HG02623 (cell line): ENCODE results near the gene TSKS.

Experiments
- ATAC-seq: cut with Tn5 transposase; IDR thresholded peaks from one replicate; pipeline ENCODE4 v1.9.1; 2021; ENCODE audit warnings: moderate library complexity; ENCODE audit not compliant: unreplicated experiment

TSKS gene

GRCh38 chr19:49798574-49798973 is 35.5 kb upstream of the TSKS start:
- no peak for ATAC-seq

- no peak for ATAC-seq
Observed at GRCh38 chr19:49795615-49796014, 32.5 kb upstream of the TSKS start.

- no peak for ATAC-seq
Observed at GRCh38 chr19:49793561-49793840, 30.4 kb upstream of the TSKS start.

- no peak for ATAC-seq
Observed at GRCh38 chr19:49792829-49793560, 29.9 kb upstream of the TSKS start.

- no peak for ATAC-seq
Observed at GRCh38 chr19:49791776-49792445, 28.8 kb upstream of the TSKS start.

- ATAC-seq = no peak
Observed at GRCh38 chr19:49790866-49791265, 27.8 kb upstream of the TSKS start.

- no peak for ATAC-seq
Observed at GRCh38 chr19:49788857-49789256, 25.8 kb upstream of the TSKS start.

- no peak for ATAC-seq
Observed at GRCh38 chr19:49787746-49788145, 24.6 kb upstream of the TSKS start.

GRCh38 chr19:49786376-49786820 is 23.3 kb upstream of the TSKS start:
- no peak for ATAC-seq

GRCh38 chr19:49782515-49782914 is 19.4 kb upstream of the TSKS start:
- ATAC-seq = no peak

GRCh38 chr19:49781394-49781793 is 18.3 kb upstream of the TSKS start:
- no peak for ATAC-seq

GRCh38 chr19:49780861-49781260 is 17.8 kb upstream of the TSKS start:
- no peak for ATAC-seq

- no peak for ATAC-seq
Observed at GRCh38 chr19:49779731-49780555, 16.8 kb upstream of the TSKS start.

GRCh38 chr19:49776371-49776764 is 13.3 kb upstream of the TSKS start:
- ATAC-seq = no peak

GRCh38 chr19:49775742-49776370 is 12.8 kb upstream of the TSKS start:
- no peak for ATAC-seq

GRCh38 chr19:49774969-49775368 is 11.9 kb upstream of the TSKS start:
- ATAC-seq = no peak

- no peak for ATAC-seq
Observed at GRCh38 chr19:49773663-49774350, 10.7 kb upstream of the TSKS start.

- ATAC-seq = no peak
Observed at GRCh38 chr19:49772850-49773432, 9.8 kb upstream of the TSKS start.

- no peak for ATAC-seq
Observed at GRCh38 chr19:49771674-49772139, 8.6 kb upstream of the TSKS start.

GRCh38 chr19:49770529-49770928 is 7.4 kb upstream of the TSKS start:
- ATAC-seq = no peak
